BJ (cell line): ENCODE data around the gene MX1. TPM values are rescaled to one million over a fixed set of nuclear protein-coding genes. Genes with fewer than 3 reads are reported as not detected.

Experiments used
- CTCF ChIA-PET: fragments of 350-600 bp; formaldehyde crosslinking; extraction: SDS; loops from one replicate; lab custom pipeline; 2021; ENCODE audit warnings: antibody characterized with exemption, inconsistent platforms; lab: Yijun Ruan, JAX
- POLR2A ChIA-PET: fragments of 300-600 bp; sonication (Branson Sonifier 250); formaldehyde crosslinking; extraction: SDS; loops from one replicate; lab custom pipeline; 2021; ENCODE audit warnings: antibody characterized with exemption; lab: Charles Lee
- DNase-seq: peaks from one replicate; pipeline ENCODE4 v3.0.0-alpha.2; 2011; ENCODE audit warnings: low read depth
- H3K27me3 ChIP-seq: 2 replicates; pipeline ENCODE4 v1.6.0; 2011; ENCODE audit warnings: low read length; ENCODE audit not compliant: control insufficient read depth, insufficient read depth
- H3K36me3 ChIP-seq: 2 replicates; pipeline ENCODE4 v1.5.1; 2011; ENCODE audit warnings: low read length; ENCODE audit not compliant: control insufficient read depth, insufficient read depth
- H3K4me3 ChIP-seq: 2 replicates; pipeline ENCODE4 v1.5.1; 2011; ENCODE audit warnings: low read depth, mild to moderate bottlenecking, control low read depth, low read length
- polyA minus RNA-seq: library from RNA; depleted of rRNA, polyadenylated mRNA; stranded (reverse); fragments of >200 nt; gene quantifications from 2 replicates; pipeline ENCODE4 v1.2.3, GENCODE V29; 2011; rRNA and poly(A)+ RNA removed
- polyA plus RNA-seq: library from polyadenylated mRNA; depleted of rRNA; stranded (reverse); fragments of >200 nt; gene quantifications from 2 replicates; pipeline ENCODE4 v1.2.3, GENCODE V29; 2011; rRNA removed
- TF ChIP-seq, protein P1 (sequence below): IDR thresholded peaks from 2 replicates; pipeline ENCODE4 v1.5.1; 2011; ENCODE audit warnings: low read depth, mild to moderate bottlenecking, control low read depth, inconsistent platforms, low read length, moderate library complexity; ENCODE audit not compliant: insufficient read depth

MX1 gene, protein sequence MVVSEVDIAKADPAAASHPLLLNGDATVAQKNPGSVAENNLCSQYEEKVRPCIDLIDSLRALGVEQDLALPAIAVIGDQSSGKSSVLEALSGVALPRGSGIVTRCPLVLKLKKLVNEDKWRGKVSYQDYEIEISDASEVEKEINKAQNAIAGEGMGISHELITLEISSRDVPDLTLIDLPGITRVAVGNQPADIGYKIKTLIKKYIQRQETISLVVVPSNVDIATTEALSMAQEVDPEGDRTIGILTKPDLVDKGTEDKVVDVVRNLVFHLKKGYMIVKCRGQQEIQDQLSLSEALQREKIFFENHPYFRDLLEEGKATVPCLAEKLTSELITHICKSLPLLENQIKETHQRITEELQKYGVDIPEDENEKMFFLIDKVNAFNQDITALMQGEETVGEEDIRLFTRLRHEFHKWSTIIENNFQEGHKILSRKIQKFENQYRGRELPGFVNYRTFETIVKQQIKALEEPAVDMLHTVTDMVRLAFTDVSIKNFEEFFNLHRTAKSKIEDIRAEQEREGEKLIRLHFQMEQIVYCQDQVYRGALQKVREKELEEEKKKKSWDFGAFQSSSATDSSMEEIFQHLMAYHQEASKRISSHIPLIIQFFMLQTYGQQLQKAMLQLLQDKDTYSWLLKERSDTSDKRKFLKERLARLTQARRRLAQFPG
- polyA plus RNA-seq: 5.9 and 7.2 TPM in 2 replicates
- polyA minus RNA-seq: 6.2 and 7.6 TPM in 2 replicates

DNA sequence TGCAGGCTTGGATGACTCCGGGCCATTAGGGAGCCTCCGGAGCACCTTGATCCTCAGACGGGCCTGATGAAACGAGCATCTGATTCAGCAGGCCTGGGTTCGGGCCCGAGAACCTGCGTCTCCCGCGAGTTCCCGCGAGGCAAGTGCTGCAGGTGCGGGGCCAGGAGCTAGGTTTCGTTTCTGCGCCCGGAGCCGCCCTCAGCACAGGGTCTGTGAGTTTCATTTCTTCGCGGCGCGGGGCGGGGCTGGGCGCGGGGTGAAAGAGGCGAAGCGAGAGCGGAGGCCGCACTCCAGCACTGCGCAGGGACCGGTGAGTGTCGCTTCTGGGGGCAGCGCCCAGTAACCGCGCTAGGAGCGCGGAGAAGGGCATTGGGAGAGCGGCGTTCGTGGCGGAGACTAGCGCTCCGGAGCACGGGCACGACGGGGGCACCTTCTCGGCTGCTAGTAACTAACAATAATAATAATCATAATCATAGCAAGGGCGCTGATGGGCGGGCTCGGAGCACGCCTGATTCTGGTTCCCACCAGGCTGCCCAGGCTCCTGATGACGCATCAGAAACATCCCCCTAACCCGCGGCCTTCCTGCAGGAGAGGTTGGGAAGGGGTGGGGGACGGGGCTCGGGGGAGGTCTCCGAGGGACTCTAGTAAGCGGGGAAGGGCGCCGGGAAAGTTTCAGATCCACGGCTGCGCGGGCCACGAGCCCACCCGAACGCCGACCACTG lies at the start of gene MX1:
Gene MX1 (plus strand): TSS at position 286 of the 722 bp plus-strand sequence. CDS start 5,832 bp downstream, outside the sequence.
- Histone ChIP-seq H3K4me3 (peak within 1 kb of the TSS; percentile 54), H3K36me3 (no peaks in the 10 kb centered on the region), H3K27me3 (no peaks in the 10 kb centered on the region)
- CTCF ChIA-PET: no interaction called here
- TF ChIP-seq, protein P1, sequence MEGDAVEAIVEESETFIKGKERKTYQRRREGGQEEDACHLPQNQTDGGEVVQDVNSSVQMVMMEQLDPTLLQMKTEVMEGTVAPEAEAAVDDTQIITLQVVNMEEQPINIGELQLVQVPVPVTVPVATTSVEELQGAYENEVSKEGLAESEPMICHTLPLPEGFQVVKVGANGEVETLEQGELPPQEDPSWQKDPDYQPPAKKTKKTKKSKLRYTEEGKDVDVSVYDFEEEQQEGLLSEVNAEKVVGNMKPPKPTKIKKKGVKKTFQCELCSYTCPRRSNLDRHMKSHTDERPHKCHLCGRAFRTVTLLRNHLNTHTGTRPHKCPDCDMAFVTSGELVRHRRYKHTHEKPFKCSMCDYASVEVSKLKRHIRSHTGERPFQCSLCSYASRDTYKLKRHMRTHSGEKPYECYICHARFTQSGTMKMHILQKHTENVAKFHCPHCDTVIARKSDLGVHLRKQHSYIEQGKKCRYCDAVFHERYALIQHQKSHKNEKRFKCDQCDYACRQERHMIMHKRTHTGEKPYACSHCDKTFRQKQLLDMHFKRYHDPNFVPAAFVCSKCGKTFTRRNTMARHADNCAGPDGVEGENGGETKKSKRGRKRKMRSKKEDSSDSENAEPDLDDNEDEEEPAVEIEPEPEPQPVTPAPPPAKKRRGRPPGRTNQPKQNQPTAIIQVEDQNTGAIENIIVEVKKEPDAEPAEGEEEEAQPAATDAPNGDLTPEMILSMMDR: no peak
- POLR2A ChIA-PET: no interaction called here
- no peak for DNase-seq

GRCh38 chr21:41377715-41378114 lies 48.3 kb upstream of the MX1 start:
- ChIA-PET POLR2A (no interaction called here), CTCF (interaction anchor here (0.6 to 1.1 kb wide), 2 partner anchors 9 to 94 kb away, joined by 4 read pairs; no protein-coding TSS in a partner anchor)
- TF ChIP-seq, protein P1: no peak
- Histone ChIP-seq H3K27me3 (no peaks in the 10 kb centered on the region), H3K4me3 (no peak overlapping the region), H3K36me3 (no peaks in the 10 kb centered on the region)
- DNase-seq: no peak

DNA sequence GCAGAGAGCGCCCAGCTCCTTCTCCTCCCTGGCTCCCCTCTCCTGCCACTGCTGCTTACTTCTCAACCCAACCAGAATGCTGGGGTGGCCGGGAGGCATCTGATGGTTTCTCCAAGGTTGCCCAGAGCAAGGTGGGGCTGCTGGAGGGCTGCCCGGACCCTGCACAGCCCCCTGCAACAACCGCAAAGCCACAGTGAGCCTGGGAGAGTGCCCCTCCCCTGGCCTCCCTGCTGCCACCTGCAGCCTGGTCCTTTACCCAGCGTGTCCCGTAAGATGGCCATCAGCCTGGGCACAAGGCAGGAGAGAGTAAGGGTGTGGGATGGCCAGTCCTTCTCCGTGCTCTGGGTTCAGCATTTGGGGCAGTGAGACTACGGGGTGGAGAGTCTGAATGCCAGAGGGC lies 47.2 kb upstream of the MX1 start:
- no peaks in the 10 kb centered on the region for H3K36me3 ChIP-seq
- TF ChIP-seq, protein P1: no peak
- CTCF ChIA-PET: no interaction called here
- no peaks in the 10 kb centered on the region for H3K27me3 ChIP-seq
- no peak overlapping the region for H3K4me3 ChIP-seq
- DNase-seq: no peak
- POLR2A ChIA-PET: no interaction called here

GRCh38 chr21:41379901-41380300 lies 46.1 kb upstream of the MX1 start:
- DNase-seq: no peak
- ChIA-PET CTCF (no interaction called here), POLR2A (no interaction called here)
- H3K27me3 ChIP-seq: no peaks in the 10 kb centered on the region
- TF ChIP-seq, protein P1: no peak
- H3K4me3 ChIP-seq: no peak overlapping the region
- no peaks in the 10 kb centered on the region for H3K36me3 ChIP-seq

DNA sequence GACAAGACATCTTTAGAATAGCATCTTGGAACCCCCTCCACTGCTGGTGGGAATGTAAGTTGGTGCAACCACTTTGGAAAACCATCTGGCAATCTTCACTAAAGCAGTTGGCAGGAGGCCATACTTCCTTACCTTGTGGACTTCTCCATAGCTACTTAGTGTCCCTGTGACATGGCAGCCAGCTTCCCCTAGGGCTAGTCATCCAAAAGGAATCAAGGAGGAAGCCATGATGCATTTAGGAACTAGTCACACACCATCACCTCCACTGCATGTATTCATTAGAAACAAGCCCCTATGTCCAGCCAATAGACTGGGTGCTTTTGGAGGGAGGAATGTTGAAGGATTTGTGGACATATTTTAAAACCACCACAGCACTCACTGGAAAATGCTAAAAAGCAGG lies 44.3 kb upstream of the MX1 start:
- Histone ChIP-seq H3K4me3 (no peak overlapping the region), H3K36me3 (no peaks in the 10 kb centered on the region), H3K27me3 (no peaks in the 10 kb centered on the region)
- DNase-seq: no peak
- CTCF ChIA-PET: interaction anchor here (1.0 kb wide), 1 partner anchor 10 kb away, joined by 3 read pairs; no protein-coding TSS in a partner anchor
- TF ChIP-seq, protein P1: no peak
- POLR2A ChIA-PET: no interaction called here
